ENCODE data around the gene ATXN7.
A peak's percentile ranks its signal among the peaks of the same experiment; 100 is the strongest.

The ATXN7 gene

DNA sequence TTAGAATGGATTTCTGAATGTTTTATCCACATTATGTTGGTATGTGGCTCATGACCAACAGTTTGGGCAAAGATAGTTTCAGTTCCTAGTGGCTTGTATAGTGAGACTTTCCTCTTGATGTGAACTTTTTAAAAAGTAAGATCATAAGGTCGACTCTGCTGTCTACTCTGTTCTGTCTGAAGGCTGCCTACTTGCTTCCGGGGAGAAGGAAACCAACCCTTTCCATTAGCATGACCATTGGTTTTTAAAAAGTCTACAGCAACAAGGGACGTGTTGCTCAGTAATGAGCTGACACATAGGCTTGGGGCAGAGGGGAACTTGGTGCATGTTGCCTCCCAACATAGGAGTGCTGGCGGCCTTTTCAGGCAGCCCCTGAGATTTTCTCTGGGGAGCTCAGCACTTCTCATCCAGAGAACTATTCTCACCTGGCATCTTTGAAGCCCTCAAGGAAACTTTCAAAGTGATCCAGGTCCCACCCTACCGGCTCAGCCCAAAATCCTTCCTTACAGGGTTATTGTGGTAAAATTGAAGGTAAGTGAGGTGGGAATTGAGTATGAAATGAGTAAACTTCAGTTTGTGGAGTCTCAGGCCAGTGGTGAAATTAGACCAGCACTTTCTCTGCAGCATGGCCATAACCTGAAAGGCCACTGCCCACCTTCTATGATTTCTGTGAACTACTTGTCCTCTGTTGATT is 129.0 kb downstream of the ATXN7 start:
- FAIRE-seq = no peak

DNA sequence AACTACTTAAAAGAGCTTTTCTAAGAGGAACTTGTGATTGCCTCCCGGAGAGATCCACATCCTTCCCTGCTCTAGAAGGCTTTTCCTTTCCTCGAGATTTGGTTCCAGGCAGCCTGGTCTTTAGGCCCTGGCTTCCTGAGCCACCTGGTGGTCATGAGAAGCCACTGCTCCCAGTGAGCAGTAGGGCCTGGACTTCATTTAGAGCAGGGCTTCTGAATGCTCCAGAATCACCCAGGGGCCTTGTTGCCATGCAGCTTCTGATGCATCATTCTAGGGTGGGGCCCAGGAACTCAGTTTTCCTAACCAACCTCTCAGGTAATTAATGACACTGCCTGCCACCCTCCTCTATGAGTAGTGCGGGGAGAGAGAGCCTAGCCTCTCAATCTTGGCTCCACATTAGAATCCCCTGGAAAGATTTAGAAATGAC is 130.0 kb downstream of the ATXN7 start:
- peak; percentile 60 for FAIRE-seq

DNA sequence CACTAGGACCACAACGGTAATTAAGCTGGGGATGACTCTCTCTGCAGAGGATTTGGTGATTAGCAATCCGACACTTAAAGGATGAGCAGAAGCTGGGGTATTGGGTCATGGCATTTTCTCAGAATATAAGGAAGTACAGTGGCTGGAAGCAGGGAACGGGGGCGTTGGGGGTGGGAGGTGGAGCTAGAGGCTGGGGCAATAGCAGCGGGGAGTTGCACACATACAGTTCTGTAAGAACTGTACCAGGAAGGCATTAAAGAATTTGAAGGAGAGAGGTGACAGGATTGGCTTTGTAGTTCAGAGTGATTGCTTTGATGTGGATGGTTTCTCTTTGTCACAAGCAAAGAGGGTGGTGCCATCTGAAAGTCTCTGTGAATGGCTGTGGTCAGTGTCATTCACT is 131.4 kb downstream of the ATXN7 start:
- FAIRE-seq = no peak

DNA sequence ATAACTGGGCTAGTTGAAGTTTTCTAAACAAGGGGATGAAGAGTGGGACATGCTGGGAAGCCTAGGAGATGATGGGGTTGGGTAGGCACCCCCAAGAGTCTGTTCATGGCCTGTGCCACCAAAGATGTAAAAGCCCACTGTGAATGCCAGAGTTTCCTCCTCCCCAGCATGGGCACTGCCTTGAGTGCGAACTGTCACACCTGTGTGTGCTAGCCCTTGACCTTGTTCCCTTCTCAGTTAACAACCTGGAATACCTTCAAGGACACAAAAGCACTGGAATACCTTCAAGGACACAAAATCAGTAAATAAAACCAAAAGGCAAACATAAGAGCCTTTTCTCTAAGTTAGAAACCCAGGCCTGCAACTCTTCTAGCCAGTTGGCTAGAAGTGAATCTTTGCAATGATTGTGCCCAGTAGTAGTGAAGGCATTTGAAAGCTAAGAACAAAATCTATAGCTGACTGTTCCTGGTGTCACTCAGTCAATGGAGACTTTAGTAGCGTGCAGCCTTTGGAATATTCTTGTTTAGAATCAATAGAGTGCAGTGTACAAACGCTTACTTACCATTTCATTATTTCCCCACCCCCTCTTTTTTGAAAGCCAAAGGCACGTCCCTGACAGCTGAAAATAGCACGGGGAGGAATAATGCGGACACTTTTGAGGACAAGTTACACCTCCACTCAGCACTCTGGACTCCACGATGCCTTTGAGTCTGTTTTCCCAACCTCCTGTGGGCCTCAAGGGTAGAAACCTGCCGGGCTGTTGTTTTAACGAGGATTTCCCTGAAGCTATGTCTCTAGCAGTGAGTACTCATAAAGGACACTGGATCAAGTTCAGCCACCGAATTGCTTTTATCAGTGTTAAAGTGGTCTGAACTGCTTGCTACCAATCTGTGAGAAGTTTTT is 135.4 kb downstream of the ATXN7 start:
- FAIRE-seq = no peak

DNA sequence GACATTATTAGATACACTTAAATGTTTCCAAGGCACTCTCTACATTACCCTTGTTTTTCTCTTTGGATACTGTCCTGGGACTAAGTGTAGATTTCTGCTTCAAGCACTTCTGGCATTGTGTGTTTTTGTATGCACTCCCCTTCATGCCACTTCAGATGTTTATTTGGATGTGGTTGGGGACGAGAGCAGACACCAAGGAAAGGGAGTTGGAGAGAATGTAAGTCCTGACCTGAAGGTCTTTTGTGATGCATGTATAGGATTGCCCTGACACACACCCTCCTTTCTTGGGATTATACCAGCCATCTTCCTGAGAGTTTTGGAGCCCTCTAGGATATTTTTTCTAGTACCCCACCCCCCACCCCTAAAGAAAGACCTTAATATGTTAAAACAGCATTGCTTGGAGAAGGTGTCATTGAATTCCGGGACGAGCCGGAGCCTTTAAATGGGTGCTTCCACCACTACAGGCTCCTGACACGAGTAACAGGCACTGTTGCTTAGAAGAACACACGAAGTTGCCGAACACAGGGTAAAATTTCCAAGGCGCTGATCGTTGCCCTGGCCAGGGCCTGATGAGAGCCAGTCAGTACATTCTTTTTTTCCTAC is 136.9 kb downstream of the ATXN7 start:
- no peak for FAIRE-seq

DNA sequence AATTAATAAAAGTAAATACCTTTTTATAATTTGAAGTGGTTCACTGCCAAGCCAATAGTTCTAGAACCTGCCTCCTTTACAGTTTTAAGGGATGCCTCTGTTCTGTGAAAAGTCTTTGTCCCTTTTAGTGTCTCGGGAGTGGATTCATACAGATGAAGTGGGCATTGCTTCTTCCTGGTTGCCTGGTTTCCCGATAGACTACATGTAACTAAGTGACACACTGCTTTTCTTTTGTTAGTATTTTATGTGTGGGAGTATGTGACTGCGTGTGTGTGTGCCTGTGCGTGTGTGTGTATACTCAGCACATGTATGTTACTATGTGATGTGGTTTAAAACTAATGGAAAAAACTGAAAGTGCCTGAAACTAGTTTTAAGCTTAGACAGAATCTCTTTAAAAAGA is 138.6 kb downstream of the ATXN7 start:
- no peak for FAIRE-seq

DNA sequence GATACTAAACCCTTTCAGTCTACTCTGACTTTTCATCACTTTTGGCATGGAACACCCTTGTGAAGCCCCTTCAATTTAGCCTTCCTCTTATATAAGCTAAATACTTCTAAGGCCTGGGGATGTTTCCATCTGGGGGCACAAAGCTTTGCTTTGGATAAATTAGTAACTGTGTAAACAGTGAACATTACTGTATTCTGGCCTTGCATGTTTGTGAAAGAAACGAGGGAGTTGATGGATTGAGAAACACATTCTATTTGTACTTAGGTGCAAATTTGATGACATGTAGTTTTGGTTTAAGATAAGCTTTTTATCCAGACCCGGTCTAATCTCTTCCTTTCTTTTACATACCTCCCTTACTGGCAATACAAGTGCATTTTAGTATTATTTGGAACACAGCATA is 139.9 kb downstream of the ATXN7 start:
- FAIRE-seq = no peak

DNA sequence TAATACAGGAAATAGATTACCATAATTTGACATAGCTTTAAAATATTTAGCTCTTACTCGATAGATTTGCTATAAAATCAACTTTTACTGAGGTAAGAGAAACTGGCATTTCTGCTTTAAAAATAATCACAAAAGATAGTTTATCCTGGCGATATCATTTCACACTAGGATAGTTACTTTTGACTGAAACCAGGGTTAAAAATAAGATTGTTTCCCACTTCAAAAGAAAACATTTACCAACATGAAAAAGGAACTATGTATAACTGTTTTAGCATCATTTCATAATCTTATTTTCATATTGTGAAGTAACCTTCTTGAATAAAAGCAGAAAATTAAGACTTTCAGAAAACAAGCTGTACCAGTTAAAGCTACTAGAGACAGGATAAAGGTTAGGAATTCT is 144.3 kb downstream of the ATXN7 start:
- no peak for FAIRE-seq

DNA sequence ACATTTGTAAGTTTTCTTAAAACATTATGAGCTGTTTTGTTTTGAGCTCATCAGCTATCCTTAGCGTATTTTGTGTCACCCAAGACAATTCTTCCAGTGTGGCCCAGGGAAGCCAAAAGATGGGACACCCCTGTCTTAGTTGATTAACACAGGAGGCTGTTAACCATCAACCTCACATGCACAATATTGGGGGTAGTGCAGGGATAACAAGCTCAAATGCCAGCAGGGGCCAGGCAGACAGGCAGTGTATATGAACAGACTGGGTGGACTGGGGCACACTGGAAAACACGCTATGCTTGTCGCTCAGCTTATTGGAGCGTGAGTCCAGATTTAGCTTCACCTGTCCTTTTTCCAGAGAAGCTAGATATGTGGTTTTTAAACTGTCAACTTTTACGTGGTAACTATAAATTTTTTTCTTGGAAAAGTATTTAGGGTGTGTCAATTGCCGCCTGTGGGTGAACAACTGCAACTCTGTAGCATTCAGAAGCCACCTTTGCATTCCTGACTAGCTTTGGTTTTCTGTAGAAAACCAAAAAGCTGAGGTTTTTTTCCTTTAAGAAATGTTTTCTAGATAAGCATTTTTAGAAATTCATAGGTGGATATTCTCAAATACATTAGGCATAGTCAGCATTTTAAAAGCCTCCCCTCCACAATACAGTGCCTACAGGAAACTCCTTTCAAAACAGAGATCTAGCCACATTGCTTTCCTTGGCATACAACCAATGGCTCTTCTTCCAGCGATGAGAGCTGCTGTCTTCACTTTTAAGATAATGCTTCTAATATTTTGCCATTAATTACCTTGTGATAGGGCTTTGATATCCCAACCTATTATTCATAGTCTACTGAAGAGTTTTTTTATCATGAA is 145.1 kb downstream of the ATXN7 start:
- no peak for FAIRE-seq

DNA sequence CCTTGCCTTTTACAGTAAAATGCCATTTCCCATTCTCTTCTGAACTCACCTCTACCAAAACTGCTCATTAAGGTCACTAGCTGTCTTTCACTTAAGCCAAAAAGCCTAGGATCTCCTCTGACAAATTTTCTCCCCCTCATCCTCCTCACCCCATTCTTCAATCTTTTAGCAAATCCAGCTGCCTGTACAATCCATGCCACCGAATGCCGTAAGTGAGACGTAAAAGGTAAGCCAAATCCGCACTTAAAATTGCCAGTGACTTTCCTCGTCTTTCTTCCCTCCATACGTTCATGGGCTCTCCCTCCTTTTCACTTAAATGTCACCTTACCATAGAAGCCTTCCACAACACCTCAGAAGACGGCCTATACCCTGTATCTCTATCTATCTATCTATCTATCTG is 145.9 kb downstream of the ATXN7 start:
- FAIRE-seq = no peak

DNA sequence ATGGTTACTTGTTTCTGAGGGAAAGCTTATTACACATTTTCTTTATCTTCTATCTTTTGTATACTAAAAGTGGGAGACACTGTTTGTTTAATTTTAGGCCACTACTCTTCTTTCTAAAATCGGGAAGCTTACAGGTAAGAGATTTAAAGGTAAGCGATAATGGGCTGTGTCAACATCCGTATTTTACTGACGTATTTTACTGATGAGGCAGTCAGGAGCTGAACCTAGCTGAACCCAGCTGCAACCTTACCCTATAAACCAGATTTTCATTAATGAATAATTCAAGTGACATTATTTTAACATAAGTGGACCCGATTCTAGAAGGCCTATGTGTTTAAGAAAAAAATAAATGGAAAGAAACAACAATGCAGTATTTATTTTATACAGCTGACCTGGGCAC is 146.5 kb downstream of the ATXN7 start:
- peak; percentile 95 for FAIRE-seq

DNA sequence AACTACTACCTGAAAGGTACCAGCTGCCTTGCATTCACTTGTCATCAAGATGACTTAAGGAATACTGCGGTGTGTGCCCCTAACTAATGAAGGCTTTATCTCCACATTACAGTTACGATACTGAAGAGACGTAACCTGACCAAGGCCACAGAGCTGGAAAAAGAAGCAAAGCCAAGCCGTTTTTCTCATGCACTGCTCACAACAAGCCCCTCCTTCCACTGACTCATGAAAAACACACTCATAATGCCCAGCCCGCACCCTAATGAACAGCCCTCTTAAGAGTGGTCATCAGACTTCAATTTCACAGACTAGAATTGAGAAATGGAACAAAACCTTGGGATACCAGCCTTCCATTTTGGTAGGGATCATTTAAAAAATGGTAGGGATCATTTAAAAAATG is 148.0 kb downstream of the ATXN7 start:
- FAIRE-seq = no peak

DNA sequence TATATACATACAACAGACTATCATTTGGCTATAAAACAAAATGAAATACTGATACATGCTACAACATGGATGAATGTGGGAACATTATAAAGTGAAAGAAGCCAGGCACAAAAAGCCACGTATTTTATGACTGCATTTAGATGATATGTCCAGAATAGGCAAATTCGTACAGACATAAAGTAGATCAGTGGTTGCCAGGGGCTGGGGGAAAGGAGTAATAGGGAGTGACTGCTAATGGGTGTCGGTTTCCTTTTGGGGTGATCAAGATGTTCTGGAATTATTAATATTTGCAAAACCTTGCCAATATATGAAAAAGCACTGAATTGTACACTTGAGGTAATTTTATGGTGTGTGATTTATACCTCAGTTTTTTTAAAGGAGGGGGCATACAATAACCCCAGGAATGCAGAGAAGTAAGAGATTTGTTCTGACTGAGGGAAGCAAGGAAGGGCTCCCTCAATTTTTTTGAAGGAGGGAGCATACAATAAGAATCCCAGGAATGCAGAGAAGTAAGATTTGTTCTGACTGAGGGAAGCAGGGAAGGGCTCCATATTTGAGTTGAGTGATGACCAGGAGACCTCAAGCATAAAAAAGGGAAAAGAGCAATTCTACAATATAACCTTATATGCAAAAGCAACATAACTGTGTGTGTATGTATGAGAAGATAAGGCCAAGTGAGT is 153.4 kb downstream of the ATXN7 start:
- no peak for FAIRE-seq

DNA sequence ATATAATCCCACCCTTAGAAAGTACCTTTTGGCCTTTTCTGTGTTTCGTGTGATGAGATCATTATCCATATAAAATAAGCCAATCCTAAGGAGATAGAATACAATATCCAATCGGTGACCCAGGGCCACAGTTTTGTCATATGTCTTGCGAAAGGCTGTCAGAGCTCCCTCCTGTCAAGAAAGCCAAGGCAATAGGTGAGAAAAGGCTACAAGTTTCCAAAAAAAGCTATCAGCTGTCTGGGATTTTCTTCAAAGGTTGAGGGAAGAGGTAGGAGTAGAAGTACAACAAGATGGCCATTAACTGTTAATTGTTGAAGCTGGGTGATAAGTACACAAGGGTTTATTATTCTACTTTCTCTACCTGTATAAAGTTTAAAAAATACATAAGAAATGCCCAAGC is 155.6 kb downstream of the ATXN7 start:
- FAIRE-seq = no peak

DNA sequence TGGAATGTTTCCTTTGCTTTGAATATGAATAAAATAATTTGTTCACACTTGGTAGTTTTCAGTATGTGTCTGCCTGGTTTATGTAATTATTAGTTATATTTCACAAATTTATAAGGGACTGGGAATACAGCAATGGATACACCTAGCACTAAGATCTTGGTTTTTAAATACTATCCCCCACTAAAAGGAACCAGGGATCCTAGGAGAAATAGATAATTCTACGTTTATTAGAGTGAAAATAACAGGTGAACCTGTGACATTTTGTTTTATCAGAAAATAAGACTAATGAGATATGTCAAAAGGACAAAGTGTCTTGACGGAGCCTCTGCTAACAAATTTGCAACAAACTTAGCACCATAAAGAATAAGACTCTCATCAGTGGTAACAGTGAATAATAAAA is 156.2 kb downstream of the ATXN7 start:
- FAIRE-seq = no peak

DNA sequence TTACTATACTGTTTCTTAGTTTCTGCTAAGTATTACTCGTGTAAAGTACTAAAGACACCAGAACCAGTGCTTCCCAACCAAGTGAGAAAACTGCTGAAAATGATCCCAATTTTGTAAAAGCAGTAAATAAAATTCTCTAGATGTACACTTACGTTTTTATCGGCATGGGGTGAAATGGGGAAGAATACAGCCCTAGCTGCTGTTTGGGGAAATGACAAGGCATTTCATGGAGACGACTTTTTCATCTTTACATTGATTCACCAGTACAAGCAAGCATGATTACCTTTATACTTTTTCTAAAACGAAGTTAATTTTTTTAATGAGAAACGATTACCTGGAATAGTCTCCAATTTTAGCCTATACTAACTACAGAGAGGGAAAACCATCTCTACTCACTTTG is 158.3 kb downstream of the ATXN7 start:
- FAIRE-seq = no peak

DNA sequence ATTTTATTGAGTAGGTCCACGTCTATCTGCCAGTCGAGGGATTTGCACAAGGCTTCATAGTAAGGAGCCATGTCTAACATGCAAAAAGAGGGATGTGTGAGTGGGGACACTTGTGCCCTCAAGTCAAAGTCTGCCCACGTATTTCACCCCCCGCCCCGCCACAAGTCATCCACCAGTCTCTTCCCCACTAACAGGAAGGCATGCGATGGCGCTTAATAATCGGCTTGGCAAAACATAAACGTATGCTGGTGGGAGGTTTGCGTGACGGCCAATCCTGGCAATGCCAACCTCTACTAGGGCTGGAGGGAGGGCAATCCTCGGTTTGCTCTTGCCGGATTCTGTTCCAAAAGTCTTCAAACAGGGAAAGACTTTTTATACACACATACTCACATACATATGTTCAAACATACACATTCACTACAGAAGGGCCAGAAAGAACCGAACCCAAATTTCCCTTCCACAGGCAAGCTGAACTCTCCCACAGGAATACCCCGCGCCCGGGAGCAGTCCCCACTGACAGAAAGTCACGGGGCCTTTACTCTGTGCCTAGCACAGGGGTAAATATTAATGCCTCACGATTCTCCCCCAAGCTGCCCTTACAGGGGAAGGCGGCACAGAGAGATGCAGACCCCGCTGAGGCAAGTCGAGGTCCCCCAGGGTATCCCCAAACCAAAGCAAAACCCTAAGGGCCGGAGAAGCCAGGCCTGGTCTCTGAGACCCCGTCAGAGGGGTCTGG is 159.0 kb downstream of the ATXN7 start:
- FAIRE-seq = no peak

DNA sequence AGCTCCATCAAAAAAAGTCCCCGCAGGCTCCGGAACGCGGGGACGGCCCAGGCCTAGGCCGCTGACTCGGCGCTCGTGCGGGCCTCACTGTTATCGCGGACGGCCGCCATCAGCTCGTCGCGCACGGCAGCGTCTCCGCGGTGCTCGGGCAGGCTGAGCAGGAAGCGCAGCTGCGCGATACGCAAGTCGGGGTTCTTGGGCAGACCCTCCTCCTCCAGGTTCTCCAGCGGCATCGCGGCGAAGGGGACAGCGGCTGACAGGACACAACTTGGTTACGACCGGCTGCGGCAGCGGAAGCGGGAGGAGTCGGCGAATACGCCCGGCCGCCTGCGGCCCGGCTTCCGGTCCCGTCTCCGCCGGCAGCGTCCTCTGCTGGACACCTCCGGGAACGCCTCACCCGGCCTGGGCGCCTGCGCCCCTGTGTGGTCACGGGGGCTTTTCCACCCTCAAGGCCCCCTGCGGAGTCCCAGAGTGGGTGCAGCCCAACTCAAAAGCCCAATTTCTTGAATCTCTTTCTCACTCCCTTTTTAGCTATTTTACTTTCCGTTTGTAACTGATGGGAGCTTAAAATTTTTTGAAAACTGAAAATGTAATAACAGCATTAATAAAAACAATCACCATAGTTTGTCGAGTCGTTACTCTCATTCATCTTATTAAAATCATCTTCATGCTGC is 159.7 kb downstream of the ATXN7 start, which contains the start of gene PSMD6:
TSS of gene PSMD6 (minus strand) at position 308 of the 674 bp plus-strand sequence. CDS start at position 233, 75 bp downstream.
- FAIRE-seq = peak; percentile 74

DNA sequence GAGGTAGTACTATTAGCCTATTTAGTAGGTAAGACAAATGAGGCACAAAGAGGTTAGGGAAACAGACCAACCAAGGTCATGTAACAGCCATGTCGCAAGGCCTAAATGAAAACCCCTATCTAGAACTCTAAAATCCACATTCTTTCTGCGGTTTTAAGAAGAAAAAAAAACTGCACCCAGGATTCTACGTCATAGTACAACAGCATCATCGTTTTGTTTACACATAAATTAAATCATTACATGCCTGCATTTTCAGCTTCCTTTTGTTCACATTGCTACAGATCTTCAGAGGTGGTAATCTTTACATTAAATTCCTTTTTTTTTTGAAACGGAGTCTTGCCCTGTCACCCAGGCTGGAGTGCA is 160.2 kb downstream of the ATXN7 start:
- FAIRE-seq = no peak

DNA sequence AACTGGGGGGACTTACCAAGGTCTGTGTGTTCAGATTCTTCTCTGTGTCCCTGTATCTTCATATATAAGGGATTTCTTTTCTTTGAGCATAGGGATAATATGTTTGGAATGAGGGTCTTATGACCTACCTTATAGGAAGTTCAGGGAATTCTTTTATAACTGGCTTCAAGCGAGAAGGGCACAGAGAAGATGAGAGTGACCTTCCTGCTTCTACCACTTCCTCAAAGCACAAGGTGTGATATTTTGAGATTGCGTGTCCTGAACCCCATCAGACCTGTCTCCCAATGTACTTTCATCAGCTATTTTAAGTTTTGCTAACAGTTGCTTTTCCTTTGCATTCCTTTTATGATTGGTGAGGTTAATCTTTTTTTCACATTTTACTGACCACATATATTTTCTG is 162.7 kb downstream of the ATXN7 start:
- FAIRE-seq = no peak

DNA sequence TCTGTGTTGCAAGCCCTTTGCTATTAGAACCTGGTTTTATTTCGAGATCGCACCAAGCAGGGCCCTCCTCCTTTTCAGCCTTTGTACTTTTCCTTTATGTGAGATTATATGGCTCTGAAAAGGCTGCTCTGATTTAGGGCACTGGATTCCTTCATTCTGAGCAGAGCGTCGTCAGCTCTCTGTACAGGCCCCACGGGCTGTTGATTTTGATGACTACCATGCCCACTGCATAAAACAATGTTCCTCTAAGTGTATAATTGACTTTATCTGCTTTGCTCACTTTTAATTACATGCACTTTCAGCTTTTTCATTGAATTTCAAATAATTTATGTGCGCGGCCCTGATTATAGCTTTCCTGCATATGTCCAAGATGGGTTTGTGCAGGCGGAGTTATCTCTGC is 164.0 kb downstream of the ATXN7 start:
- FAIRE-seq = no peak

All from islet of Langerhans (tissue), 1 donor.